MG63 (cell line): Measurements from ENCODE around the gene SLC2A5. TPM values are rescaled to one million over a fixed set of nuclear protein-coding genes. Genes with fewer than 3 reads are reported as not detected.
A peak's percentile ranks its signal among the peaks of the same experiment; 100 is the strongest.

ENCODE experiments used
- DNase-seq: peaks from one replicate; pipeline ENCODE4 v3.0.0-alpha.2; 2020
- H3K27me3 ChIP-seq: fragments of 250-450 bp; sonication (Bioruptor Pico); 2 replicates; pipeline ENCODE4 v1.5.1; 2020; ENCODE audit warnings: mild to moderate bottlenecking, moderate library complexity
- H3K36me3 ChIP-seq: fragments of 250-450 bp; sonication (Bioruptor Pico); 2 replicates; pipeline ENCODE4 v1.5.1; 2020; ENCODE audit warnings: mild to moderate bottlenecking, moderate library complexity
- H3K4me3 ChIP-seq: fragments of 250-450 bp; sonication (Bioruptor Pico); 2 replicates; pipeline ENCODE4 v1.5.1; 2020; ENCODE audit warnings: mild to moderate bottlenecking, moderate library complexity
- H3K9me3 ChIP-seq: fragments of 250-450 bp; sonication (Bioruptor Pico); 2 replicates; pipeline ENCODE4 v1.5.1; 2020; ENCODE audit warnings: mild to moderate bottlenecking, moderate library complexity
- total RNA-seq: library from RNA; depleted of rRNA; stranded (reverse); fragments of >200 nt; shearing (Covaris generic); gene quantifications from 2 replicates; pipeline ENCODE4 v1.2.3, GENCODE V29; 2014; ENCODE audit warnings: low replicate concordance

Gene SLC2A5
- total RNA-seq, 1 experiment from 2014 or later, result not detected

DNA sequence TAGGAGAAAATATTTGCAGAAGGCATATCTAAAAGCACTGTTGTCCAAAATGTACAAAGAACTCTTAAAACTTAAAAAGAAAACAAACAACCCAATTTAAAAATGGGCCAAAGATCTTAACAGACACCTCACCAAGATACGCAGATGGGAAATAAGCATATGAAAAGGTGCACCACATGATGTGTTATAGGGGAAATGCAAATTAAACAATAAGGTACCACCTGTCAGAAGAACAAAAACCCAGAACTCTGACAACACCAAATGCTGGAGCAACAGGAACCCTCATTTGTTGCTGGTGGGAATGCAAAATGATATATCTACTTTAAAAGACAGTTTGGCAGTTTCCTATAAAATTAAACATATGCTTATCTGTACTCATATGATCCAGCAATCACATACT is 18.1 kb downstream of the SLC2A5 start:
- DNase-seq, result no peak
- H3K4me3 ChIP-seq, result no peak overlapping the region
- no peaks in the 10 kb centered on the region for H3K27me3 ChIP-seq
- H3K9me3 ChIP-seq, result no peaks in the 10 kb centered on the region
- H3K36me3 ChIP-seq, result no peaks in the 10 kb centered on the region

DNA sequence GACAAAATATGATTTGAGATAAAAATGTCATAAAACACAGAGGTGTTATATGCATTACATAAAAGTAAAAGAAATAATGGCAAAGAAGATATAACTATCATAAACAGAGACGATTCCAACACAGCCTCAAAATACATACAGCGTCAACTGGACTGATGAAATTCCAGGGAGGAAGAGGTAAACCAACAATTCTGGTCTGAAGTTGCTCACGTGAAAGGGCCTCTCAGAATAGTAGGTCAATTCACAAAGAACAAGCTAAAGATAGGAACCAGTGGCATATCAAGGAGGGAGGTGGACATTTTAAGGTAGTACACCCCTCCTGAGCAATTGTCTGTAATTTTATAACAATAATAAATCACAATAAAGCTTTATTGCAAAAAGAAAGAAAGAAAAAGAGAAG is 18.6 kb downstream of the SLC2A5 start:
- no peak overlapping the region for H3K4me3 ChIP-seq
- no peaks in the 10 kb centered on the region for H3K9me3 ChIP-seq
- H3K36me3 ChIP-seq, result no peaks in the 10 kb centered on the region
- no peak for DNase-seq
- H3K27me3 ChIP-seq, result no peaks in the 10 kb centered on the region

DNA sequence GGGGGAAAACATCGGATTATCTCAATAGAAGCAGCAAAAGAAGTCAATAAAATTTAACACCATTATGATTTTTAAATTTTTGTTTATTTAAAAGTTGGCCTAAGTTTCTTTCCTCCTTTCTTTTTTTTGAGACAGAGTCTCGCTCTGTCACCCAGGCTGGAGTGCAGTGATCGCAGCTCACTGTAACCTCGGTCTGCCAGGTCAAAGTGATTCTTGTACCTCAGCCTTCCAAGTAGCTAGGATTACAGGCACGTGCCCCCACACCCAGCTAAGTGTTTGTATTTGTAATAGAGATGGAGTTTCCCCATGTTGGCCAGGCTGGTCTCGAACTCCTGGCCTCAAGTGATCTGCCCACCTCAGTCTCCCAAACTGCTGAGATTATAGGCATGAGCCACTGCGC is 20.9 kb downstream of the SLC2A5 start:
- DNase-seq, result no peak
- no peaks in the 10 kb centered on the region for H3K27me3 ChIP-seq
- no peaks in the 10 kb centered on the region for H3K36me3 ChIP-seq
- no peaks in the 10 kb centered on the region for H3K9me3 ChIP-seq
- no peak overlapping the region for H3K4me3 ChIP-seq

DNA sequence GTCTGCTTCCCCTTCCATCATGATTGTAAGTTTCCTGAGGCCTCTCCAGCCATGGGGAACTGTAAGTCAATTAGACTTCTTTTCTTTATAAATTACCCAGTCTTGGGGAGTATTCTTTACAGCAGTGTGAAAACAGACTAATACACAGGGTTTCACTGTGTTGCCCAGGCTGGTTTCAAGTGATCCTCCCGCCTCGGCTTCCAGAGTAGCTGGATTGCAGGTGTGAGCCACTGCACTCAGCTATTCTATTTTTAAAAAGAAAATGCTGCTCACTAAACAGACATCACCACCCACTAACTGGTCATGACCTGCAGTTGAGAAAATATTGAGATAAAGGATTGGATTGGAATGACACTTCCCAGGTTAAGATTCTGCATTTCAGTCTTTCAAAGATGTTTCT is 22.4 kb downstream of the SLC2A5 start:
- H3K36me3 ChIP-seq, result no peaks in the 10 kb centered on the region
- H3K4me3 ChIP-seq, result no peak overlapping the region
- DNase-seq, result no peak
- H3K27me3 ChIP-seq, result no peaks in the 10 kb centered on the region
- H3K9me3 ChIP-seq, result no peaks in the 10 kb centered on the region

DNA sequence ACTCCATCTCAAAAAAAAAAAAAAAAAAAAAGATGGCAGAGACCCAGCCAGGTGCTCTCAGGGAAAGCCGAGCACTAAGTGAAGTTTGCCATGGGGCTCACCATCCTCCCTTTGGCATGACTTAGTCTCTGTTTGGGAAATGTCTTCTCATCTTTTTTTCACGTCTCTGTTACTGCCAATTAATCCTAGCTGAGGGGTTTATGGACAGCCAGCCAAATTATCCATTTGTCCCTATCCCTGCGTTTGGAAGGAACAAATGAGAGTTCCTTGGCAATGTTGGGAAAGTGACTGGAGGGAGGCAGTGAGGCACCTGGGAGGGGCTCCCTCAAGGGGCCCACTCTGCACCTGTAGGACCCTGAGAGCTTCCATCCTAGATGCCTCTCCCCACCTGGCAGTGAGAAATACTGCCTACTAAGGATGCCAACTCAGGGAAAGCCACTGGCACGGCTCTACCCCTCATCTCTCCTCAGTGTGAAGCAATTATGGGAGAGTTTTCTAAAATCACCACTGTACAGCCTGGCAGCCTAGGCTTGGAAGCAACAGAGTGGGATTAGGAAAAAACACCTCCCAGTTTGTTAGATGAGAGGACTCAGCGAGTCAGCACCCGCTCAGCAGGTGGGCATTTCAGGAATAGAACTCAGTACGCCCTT is 23.4 kb downstream of the SLC2A5 start:
- peak; percentile 49 for DNase-seq
- Histone ChIP-seq H3K9me3 (no peaks in the 10 kb centered on the region), H3K4me3 (no peak overlapping the region), H3K36me3 (no peaks in the 10 kb centered on the region), H3K27me3 (no peaks in the 10 kb centered on the region)

DNA sequence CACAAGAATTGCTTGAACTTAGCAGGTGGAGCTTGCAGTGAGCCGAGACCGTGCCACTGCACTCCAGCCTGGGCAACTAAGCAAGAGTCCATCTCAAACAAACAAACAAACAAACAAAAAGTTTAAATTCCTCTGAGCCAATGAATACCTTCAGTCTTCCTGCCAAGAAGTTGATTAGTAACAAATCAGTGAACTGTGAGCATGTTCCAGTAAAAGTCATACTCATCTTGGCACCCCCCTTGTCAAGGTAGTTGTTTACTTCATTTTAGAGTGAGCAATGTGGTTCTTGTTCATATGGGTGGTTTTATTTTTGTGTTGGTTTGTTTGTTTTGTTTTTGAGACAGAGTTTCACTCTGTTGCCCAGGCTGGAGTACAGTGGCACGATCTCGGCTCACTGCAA is 25.2 kb downstream of the SLC2A5 start:
- Histone ChIP-seq H3K27me3 (no peaks in the 10 kb centered on the region), H3K9me3 (no peaks in the 10 kb centered on the region), H3K36me3 (no peaks in the 10 kb centered on the region), H3K4me3 (no peak overlapping the region)
- no peak for DNase-seq

DNA sequence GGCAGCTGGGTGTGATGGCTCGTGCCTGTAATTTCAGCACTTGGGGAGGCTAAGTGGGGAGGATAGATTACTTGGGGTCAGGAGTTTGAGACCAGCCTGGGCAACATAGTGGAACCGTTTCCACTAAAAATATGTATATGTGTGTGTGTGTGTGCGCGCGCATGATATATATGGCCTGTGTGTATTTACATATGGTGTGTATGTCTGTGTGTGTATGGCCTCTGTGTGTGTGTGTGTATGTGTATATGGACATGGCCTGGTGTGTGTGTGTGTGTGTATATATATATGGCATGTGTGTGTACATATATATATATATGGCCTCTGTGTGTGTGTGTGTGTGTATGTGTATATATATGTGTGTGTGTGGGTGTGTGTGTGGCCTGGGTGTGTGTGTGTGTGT is 27.2 kb downstream of the SLC2A5 start:
- H3K36me3 ChIP-seq, result no peaks in the 10 kb centered on the region
- no peaks in the 10 kb centered on the region for H3K9me3 ChIP-seq
- no peak overlapping the region for H3K4me3 ChIP-seq
- no peak for DNase-seq
- H3K27me3 ChIP-seq, result no peaks in the 10 kb centered on the region

DNA sequence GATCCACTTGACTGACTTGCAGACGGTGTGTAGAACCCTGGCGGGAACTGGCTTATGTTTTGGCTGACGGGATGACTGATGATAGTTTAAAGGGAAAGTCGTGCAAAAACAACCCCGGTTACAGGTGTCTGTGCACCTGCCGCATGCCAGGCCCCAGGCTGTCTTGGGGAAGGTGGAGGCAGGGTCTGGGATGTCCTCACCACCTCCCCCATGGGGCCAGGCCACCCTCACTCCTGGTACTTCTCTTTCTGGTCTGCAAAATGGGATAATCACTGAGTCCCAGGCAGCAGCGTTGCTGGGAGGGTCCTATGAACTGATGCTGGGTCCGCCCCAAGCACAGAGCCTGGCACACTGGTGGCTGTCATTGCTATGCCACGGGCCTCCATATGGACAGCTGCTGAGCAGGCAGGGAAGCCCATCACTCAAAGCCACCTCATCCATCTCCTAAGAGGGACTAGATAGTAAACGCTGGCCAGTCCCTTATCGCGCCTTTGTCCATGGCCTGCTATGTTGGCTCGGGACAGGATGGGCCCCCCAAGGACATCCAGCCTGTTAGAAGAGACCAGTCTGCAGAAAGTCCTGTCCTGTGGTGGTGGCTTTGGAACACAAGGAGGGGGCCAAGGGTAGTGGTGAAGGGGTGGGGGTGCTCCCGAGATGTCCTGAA is 28.2 kb downstream of the SLC2A5 start:
- Histone ChIP-seq H3K4me3 (no peak overlapping the region), H3K9me3 (no peaks in the 10 kb centered on the region), H3K27me3 (no peaks in the 10 kb centered on the region), H3K36me3 (no peaks in the 10 kb centered on the region)
- DNase-seq, result no peak

DNA sequence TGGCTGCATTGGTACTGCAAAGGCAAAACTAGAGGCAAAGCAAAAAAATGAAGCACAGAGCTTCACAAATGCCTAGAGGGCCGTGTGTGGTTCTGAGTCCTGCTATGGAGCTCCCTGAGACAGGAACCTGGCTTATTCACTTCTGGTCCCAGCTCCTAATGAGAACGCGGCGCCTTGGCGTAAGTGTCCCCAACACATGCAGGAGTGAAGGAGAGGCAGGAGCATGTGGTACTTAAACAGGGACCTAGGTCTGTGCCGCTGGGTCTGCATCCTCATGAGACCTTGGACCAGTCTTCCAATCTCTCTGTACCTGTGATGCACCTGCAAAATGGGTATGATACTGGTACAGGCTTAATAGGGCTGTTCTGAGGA is 28.8 kb downstream of the SLC2A5 start:
- DNase-seq, result no peak
- no peaks in the 10 kb centered on the region for H3K36me3 ChIP-seq
- H3K4me3 ChIP-seq, result no peak overlapping the region
- no peaks in the 10 kb centered on the region for H3K27me3 ChIP-seq
- no peaks in the 10 kb centered on the region for H3K9me3 ChIP-seq

DNA sequence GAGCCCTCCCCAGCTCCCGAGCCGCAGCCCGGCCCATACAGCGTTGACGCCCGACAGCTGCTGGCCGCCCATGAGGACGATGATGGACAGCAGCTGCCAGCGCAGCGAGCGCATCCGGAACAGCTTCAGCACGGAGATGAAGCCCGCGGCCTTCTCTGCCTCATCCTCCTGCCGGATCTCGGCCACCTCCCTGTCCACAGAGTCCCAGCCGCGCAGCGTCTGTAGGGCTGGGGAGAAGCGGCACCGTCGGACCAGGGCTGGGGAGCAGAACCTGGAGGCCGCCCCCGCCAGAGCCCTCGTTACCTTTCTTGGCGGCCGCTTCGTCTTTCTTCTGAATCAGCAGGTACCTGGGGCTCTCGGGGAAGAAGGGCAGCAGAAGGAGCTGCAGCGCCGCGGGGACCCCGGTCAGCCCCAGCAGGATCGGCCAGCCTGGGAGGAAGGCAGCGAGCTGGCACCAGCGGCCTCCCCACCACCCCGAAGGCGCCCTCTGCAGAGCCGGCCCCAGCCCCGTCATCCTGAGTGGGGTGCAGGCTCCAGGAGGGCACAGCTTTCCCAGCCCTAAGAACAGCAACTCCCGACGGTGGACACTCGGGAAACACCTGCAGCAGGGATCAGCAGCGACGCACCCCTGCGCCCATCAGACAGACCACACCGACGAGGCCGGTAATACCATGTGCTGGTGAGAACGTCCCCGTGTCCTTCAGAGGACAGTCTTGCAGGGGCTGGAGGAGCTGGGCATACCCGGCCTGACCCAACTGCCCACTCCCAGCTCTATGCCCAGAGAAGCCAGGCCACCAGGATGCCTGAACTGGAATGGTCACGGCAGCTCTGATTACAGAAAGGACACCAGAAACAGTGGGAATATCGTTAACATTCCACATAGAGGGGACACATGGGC is 29.4 kb downstream of the SLC2A5 start:
- H3K27me3 ChIP-seq, result no peaks in the 10 kb centered on the region
- H3K4me3 ChIP-seq, result no peak overlapping the region

DNA sequence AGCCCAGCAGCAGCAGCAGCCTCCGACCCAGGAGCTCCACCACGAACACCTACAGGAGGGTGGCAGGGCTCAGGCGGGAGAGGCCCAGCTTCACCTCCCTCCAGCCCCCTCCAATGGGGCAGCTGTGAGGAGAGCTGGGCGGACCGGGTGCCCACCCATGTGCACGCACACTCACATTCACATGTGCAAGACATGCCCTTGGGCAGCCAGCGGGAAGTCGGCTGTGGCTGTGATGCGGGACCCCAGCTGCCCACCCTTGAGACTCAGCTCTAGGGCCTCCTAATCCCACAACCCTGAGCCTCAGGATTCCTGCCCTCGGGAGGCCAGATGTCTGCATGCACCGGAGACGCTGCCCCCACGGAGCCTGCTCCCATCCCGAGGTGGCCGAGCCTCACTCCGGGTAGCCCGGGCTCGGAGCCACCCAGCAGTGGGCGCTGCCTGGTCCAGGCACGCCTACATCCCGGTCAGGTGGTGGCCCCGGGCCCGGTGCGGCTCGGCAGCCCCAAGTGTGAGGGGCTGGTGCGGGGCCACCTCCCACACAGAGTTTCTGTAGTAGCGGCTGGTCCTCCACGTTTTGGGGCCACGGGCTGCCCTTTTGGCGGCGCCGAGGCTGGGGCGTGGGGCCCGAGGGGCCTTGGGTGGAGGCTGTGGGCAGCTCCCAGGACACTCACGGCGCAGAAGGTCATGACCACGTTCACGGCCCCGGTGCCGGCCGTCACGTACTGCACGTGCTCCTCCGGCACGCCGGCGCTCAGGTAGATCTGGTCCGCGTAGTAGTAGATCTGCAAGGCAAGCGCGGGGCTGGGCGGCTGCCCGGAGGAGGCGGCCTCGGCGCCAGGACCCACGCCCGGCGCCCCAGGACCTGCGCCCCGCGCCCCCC is 30.3 kb downstream of the SLC2A5 start:
- Histone ChIP-seq H3K27me3 (no peaks in the 10 kb centered on the region), H3K4me3 (no peak overlapping the region), H3K9me3 (no peaks in the 10 kb centered on the region), H3K36me3 (no peaks in the 10 kb centered on the region)
- DNase-seq, result no peak

More for the DNA sequence above, 29.4 kb downstream of the SLC2A5 start:
- DNase-seq, result no peak
- Histone ChIP-seq H3K9me3 (no peaks in the 10 kb centered on the region), H3K36me3 (no peaks in the 10 kb centered on the region)

DNA sequence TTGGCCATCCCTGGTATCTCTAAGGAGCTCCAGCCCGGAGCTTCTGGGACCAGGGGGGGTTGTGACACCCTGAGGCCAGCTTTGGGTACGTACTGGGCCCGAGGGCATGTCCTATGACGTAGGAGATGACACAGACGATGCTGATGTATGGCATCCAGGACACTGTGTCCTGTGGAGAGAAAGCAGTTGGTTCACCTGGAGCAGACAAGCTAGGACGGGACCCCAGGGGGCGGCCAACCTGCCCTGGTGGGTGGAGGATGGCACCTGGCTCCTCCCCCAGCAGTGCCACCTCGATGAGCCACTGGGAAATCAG is 31.1 kb downstream of the SLC2A5 start:
- no peak for DNase-seq
- no peaks in the 10 kb centered on the region for H3K9me3 ChIP-seq
- no peak overlapping the region for H3K4me3 ChIP-seq
- no peaks in the 10 kb centered on the region for H3K36me3 ChIP-seq
- no peaks in the 10 kb centered on the region for H3K27me3 ChIP-seq

DNA sequence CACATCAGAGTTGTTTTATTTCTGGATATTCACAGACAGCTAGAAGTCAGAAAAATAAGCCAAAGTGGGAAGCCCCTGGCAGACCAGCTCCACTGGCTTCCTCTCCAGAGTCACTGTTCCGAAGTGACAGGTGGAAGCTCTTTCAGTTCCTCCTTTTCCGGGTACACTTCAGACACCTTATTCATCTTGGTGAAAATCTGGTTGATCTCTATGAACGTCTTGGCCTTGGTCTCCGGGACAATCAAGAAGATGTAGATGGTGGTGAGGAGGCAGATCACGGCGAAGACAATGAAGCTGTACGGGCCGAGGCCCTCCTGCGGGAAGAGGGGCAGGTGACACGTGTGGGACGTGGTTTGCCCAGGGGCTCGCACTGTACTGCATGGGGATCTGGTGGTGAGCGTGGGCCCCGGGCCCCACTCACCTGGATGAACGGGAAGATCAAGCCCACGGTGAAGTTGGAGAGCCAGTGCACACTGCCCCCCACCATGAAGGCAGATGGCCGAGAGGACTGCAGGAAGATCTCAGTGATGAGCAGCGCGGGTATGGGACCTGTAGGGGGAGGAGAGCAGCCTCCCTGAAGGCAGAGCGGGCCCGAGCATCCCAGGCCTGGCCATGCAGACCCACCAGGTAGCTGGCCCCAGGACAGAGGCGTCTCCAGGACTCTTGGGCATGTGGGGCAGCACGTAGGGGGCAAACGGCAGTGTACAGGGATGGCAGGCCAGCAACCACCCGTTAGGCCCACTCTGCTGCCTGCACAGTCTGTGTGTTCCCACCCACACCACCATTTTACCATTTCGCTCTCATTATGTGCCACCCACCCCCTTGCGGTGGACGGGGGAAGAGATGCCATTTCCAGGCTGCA is 31.7 kb downstream of the SLC2A5 start:
- Histone ChIP-seq H3K36me3 (no peaks in the 10 kb centered on the region), H3K9me3 (no peaks in the 10 kb centered on the region), H3K4me3 (no peak overlapping the region), H3K27me3 (no peaks in the 10 kb centered on the region)
- no peak for DNase-seq

DNA sequence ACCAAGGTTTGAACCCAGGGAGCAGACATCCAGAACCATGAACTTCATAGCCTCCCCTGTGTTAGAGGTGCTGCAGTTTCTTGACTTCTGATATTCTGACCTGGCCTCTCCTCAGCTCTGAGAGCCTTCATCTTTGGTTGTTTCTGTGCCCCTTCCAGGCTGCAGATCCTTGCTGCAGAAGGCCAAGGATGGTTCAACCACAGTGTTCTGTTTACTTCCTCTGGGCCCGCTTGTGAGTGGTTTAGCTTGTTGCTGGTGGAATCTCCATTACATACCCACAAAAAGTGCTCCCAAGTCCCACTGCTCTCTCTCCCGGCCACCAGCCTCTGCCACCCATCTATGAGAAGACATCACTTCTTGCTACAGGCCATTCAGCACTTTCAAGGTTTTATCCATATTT is 34.2 kb downstream of the SLC2A5 start:
- no peak for DNase-seq
- H3K9me3 ChIP-seq, result peaks cover 3% of the 10 kb centered on the region; the same call in 1 of the 2 replicates
- H3K36me3 ChIP-seq, result no peaks in the 10 kb centered on the region
- no peak overlapping the region for H3K4me3 ChIP-seq
- no peaks in the 10 kb centered on the region for H3K27me3 ChIP-seq

DNA sequence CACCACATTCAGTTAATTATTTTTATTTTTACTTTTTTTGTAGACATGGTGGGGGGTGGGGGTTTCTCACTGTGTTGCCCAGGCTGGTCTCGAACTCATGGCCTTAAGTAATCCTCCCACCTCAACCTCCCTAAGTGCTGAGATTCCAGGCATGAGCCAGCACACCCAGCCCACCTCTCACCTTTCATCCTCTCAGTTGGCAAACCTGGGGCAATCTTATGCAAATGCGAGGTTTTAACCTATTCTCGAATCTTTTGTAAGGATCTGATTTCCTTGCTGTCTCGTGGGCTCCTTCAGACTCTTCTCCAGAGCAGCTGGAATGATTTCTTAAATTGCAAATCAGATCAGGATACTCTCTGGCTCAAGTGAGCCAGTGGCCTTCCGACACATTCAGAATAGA is 36.1 kb downstream of the SLC2A5 start:
- no peaks in the 10 kb centered on the region for H3K27me3 ChIP-seq
- peaks cover 3% of the 10 kb centered on the region; the same call in 1 of the 2 replicates for H3K9me3 ChIP-seq
- no peak overlapping the region for H3K4me3 ChIP-seq
- no peak for DNase-seq
- no peaks in the 10 kb centered on the region for H3K36me3 ChIP-seq
